Testis (tissue), 2 donors: ENCODE measurements around the gene SS18.

ENCODE experiments used
- CTCF ChIP-seq, 3 experiments: fragments of 450-650 bp in 2 of 3; fragments of 200-600 bp in 1 of 3; sonication (generic) in 1 of 3; IDR thresholded peaks; one replicate each; pipeline ENCODE4 v1.5.1; 2016 to 2019; ENCODE audit warnings: antibody characterized with exemption in 3 of 3, mild to moderate bottlenecking in 2 of 3, moderate library complexity in 1 of 3
- POLR2A ChIP-seq: fragments of 450-650 bp; IDR thresholded peaks from one replicate; pipeline ENCODE4 v1.6.1; 2017; ENCODE audit warnings: antibody characterized with exemption, mild to moderate bottlenecking, moderate library complexity

DNA sequence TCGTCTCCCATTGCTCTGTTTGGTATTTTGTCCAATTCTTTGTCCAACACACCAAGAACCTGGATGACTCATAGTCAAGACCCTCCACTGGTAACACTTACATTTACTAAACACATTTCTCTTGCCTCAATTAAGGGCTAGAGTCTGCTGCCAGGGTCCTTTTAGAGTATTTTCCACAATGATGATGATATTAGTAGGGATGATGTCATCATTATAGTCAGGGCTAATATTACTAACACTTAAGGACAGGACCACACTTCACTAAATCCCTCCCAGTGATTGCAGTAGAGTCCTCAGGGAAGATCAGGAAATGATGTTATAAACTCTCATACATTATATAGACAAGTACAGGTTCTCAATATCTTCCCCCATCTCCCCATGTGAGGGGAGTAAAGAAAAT lies 13.6 kb upstream of the SS18 start:
- TF ChIP-seq POLR2A (no peak), CTCF (IDR thresholded peaks at IDR 0.05) (no peak)
